A549 (cell line): ENCODE data around the gene PPIL4.

Source experiments
- CBX2 ChIP-seq: fragments of 200-600 bp; sonication (generic); IDR thresholded peaks from 2 replicates; pipeline ENCODE4 v1.6.1; 2016; ENCODE audit warnings: low read depth, mild to moderate bottlenecking, borderline replicate concordance
- CEBPB ChIP-seq, 2 experiments: fragments of >200 bp in 1 of 2; sonication (Bioruptor Twin) in 1 of 2; formaldehyde crosslinking in 1 of 2; IDR thresholded peaks; 2 replicates each; pipeline ENCODE4 v1.6.1; 2012 to 2016
- JUNB ChIP-seq: fragments of >200 bp; sonication (Bioruptor Twin); formaldehyde crosslinking; IDR thresholded peaks from 2 replicates; pipeline ENCODE4 v1.6.1; 2016
- PHF8 ChIP-seq: fragments of 200-600 bp; sonication (generic); IDR thresholded peaks from 2 replicates; pipeline ENCODE4 v1.6.1; 2016; ENCODE audit warnings: low read depth, mild to moderate bottlenecking, antibody characterized with exemption, moderate library complexity, borderline replicate concordance
- POLR2A ChIP-seq: IDR thresholded peaks from 2 replicates; pipeline ENCODE4 v1.6.1; 2012; ENCODE audit warnings: mild to moderate bottlenecking, low read length
- POLR2AphosphoS2 ChIP-seq: conservative IDR thresholded peaks from 2 replicates; pipeline ENCODE4 v1.6.1; 2012; ENCODE audit warnings: low read length, improper control_type of control experiment, inconsistent platforms
- RAD21 ChIP-seq, 2 experiments: fragments of >200 bp in 1 of 2; sonication (Bioruptor Twin) in 1 of 2; formaldehyde crosslinking in 1 of 2; IDR thresholded peaks in 1 of 2; conservative IDR thresholded peaks in 1 of 2; 2 replicates in 1 of 2; 3 replicates in 1 of 2; pipeline ENCODE4 v1.6.1; 2012 to 2018; ENCODE audit warnings: inconsistent platforms in 1 of 2
- RCOR1 ChIP-seq: fragments of 150-350 bp; IDR thresholded peaks from 2 replicates; pipeline ENCODE4 v1.6.1; 2014; ENCODE audit warnings: antibody characterized with exemption, low read length, low read depth
- RNF2 ChIP-seq: fragments of 200-600 bp; sonication (generic); IDR thresholded peaks from 2 replicates; pipeline ENCODE4 v1.6.1; 2016; ENCODE audit warnings: low read depth, mild to moderate bottlenecking, antibody characterized with exemption, moderate library complexity, borderline replicate concordance
- ZNF302 ChIP-seq: fragments of 250-450 bp; sonication (Bioruptor Pico); IDR thresholded peaks from 2 replicates; pipeline ENCODE4 v1.9.0; 2021; ENCODE audit warnings: inconsistent platforms, mild to moderate bottlenecking, moderate library complexity
- TF ChIP-seq, protein P1 (sequence below): fragments of >200 bp; sonication (Bioruptor Twin); formaldehyde crosslinking; IDR thresholded peaks from 3 replicates; pipeline ENCODE4 v1.5.1; 2016
- TF ChIP-seq, protein P2 (sequence below): fragments of 200-600 bp; sonication (generic); IDR thresholded peaks from 2 replicates; pipeline ENCODE4 v1.6.1; 2016; ENCODE audit warnings: antibody characterized with exemption, mild to moderate bottlenecking, moderate library complexity
- TF ChIP-seq, protein P3 (sequence below): fragments of 450-650 bp; IDR thresholded peaks from 2 replicates; pipeline ENCODE4 v1.6.1; 2014; ENCODE audit warnings: antibody characterized with exemption
- TF ChIP-seq, protein P4 (sequence below): IDR thresholded peaks from 2 replicates; pipeline ENCODE4 v1.6.1; 2012

DNA sequence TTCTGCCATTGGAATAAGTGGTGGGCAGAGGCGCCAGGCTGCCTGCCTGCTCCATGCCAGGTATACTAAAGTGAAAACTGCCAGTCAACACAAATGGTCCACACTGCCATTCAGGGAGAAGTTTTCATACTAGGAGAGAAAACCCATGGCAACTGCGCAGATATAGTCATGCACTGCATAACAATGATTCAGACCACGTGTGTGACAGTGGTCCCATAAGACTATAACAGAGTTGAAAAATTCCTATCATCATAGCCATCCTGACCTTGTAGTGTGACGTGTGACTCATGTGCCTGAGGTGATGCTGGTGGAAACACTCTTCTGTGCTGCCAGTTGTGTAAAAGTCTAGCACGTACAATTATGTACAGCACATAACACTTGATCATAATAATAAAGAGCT, 86.1 kb downstream of the PPIL4 start:
- TF ChIP-seq POLR2A: no peak
- no peak for TF ChIP-seq CBX2
- TF ChIP-seq, protein P1, sequence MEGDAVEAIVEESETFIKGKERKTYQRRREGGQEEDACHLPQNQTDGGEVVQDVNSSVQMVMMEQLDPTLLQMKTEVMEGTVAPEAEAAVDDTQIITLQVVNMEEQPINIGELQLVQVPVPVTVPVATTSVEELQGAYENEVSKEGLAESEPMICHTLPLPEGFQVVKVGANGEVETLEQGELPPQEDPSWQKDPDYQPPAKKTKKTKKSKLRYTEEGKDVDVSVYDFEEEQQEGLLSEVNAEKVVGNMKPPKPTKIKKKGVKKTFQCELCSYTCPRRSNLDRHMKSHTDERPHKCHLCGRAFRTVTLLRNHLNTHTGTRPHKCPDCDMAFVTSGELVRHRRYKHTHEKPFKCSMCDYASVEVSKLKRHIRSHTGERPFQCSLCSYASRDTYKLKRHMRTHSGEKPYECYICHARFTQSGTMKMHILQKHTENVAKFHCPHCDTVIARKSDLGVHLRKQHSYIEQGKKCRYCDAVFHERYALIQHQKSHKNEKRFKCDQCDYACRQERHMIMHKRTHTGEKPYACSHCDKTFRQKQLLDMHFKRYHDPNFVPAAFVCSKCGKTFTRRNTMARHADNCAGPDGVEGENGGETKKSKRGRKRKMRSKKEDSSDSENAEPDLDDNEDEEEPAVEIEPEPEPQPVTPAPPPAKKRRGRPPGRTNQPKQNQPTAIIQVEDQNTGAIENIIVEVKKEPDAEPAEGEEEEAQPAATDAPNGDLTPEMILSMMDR: no peak
- TF ChIP-seq CEBPB (IDR thresholded peaks at IDR 0.05): no peak
- no peak for TF ChIP-seq POLR2AphosphoS2
- TF ChIP-seq RAD21 (conservative IDR thresholded peaks at IDR 0.05 in 1 of 2, IDR thresholded peaks at IDR 0.05 in 1 of 2): no peak
- TF ChIP-seq, protein P2, sequence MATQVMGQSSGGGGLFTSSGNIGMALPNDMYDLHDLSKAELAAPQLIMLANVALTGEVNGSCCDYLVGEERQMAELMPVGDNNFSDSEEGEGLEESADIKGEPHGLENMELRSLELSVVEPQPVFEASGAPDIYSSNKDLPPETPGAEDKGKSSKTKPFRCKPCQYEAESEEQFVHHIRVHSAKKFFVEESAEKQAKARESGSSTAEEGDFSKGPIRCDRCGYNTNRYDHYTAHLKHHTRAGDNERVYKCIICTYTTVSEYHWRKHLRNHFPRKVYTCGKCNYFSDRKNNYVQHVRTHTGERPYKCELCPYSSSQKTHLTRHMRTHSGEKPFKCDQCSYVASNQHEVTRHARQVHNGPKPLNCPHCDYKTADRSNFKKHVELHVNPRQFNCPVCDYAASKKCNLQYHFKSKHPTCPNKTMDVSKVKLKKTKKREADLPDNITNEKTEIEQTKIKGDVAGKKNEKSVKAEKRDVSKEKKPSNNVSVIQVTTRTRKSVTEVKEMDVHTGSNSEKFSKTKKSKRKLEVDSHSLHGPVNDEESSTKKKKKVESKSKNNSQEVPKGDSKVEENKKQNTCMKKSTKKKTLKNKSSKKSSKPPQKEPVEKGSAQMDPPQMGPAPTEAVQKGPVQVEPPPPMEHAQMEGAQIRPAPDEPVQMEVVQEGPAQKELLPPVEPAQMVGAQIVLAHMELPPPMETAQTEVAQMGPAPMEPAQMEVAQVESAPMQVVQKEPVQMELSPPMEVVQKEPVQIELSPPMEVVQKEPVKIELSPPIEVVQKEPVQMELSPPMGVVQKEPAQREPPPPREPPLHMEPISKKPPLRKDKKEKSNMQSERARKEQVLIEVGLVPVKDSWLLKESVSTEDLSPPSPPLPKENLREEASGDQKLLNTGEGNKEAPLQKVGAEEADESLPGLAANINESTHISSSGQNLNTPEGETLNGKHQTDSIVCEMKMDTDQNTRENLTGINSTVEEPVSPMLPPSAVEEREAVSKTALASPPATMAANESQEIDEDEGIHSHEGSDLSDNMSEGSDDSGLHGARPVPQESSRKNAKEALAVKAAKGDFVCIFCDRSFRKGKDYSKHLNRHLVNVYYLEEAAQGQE: no peak
- no peak for TF ChIP-seq ZNF302 (CRISPR knock-in tag)
- TF ChIP-seq PHF8: no peak
- TF ChIP-seq, protein P3, sequence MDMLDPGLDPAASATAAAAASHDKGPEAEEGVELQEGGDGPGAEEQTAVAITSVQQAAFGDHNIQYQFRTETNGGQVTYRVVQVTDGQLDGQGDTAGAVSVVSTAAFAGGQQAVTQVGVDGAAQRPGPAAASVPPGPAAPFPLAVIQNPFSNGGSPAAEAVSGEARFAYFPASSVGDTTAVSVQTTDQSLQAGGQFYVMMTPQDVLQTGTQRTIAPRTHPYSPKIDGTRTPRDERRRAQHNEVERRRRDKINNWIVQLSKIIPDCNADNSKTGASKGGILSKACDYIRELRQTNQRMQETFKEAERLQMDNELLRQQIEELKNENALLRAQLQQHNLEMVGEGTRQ: no peak
- no peak for TF ChIP-seq RCOR1
- no peak for TF ChIP-seq RNF2
- TF ChIP-seq, protein P4, sequence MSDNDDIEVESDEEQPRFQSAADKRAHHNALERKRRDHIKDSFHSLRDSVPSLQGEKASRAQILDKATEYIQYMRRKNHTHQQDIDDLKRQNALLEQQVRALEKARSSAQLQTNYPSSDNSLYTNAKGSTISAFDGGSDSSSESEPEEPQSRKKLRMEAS: no peak
- no peak for TF ChIP-seq JUNB
